T-helper 1 cell treated with Interleukin-12 subunit alpha and Interleukin-12 subunit beta and Interleukin-4 antibody, amounts not matched to agents 30 μg/mL and 1 μg/mL, for 36 hours (primary cell): Measurements from ENCODE around the gene TPX2.

ENCODE experiments used
- H3K27ac Mint-ChIP-seq: one replicate; pipeline ENCODE4 v1.8.0; 2021; ENCODE audit warnings: mild to moderate bottlenecking, mixed read lengths
- H3K27me3 Mint-ChIP-seq: one replicate; pipeline ENCODE4 v1.8.0; 2021; ENCODE audit warnings: low read depth, mixed read lengths
- H3K36me3 Mint-ChIP-seq: one replicate; pipeline ENCODE4 v1.8.0; 2021; ENCODE audit warnings: low read depth, mixed read lengths
- H3K4me1 Mint-ChIP-seq: one replicate; pipeline ENCODE4 v1.8.0; 2021; ENCODE audit warnings: low read depth, mixed read lengths
- H3K4me3 Mint-ChIP-seq: one replicate; pipeline ENCODE4 v1.8.0; 2021; ENCODE audit warnings: mild to moderate bottlenecking, moderate library complexity, mixed read lengths
- H3K9me3 Mint-ChIP-seq: one replicate; pipeline ENCODE4 v1.8.0; 2021; ENCODE audit warnings: mixed read lengths

The TPX2 gene

GRCh38 chr20:31831211-31831610, 92.1 kb downstream of the TPX2 start:
- Mint-ChIP-seq H3K4me1 (peaks cover 7% of the 10 kb centered on the region), H3K27ac (no peak overlapping the region), H3K9me3 (no peaks in the 10 kb centered on the region), H3K27me3 (peaks cover 3% of the 10 kb centered on the region), H3K36me3 (no peaks in the 10 kb centered on the region), H3K4me3 (no peak overlapping the region)

- no peak overlapping the region for H3K4me3 Mint-ChIP-seq
Observed at GRCh38 chr20:31831771-31832306, 92.7 kb downstream of the TPX2 start.

GRCh38 chr20:31833130-31833930, 94.2 kb downstream of the TPX2 start:
- Mint-ChIP-seq H3K36me3 (no peaks in the 10 kb centered on the region), H3K4me3 (no peak overlapping the region), H3K9me3 (no peaks in the 10 kb centered on the region), H3K4me1 (peaks cover 10% of the 10 kb centered on the region), H3K27ac (no peak overlapping the region), H3K27me3 (peaks cover 3% of the 10 kb centered on the region)

More at GRCh38 chr20:31831771-31832306, 92.7 kb downstream of the TPX2 start:
- Mint-ChIP-seq H3K4me1 (peaks cover 10% of the 10 kb centered on the region), H3K36me3 (no peaks in the 10 kb centered on the region), H3K27me3 (peaks cover 3% of the 10 kb centered on the region), H3K9me3 (no peaks in the 10 kb centered on the region), H3K27ac (no peak overlapping the region)

GRCh38 chr20:31833931-31834521, 94.9 kb downstream of the TPX2 start:
- H3K27ac Mint-ChIP-seq: no peak overlapping the region
- peaks cover 10% of the 10 kb centered on the region for H3K4me1 Mint-ChIP-seq
- no peak overlapping the region for H3K4me3 Mint-ChIP-seq
- no peaks in the 10 kb centered on the region for H3K9me3 Mint-ChIP-seq
- H3K27me3 Mint-ChIP-seq: no peaks in the 10 kb centered on the region
- no peaks in the 10 kb centered on the region for H3K36me3 Mint-ChIP-seq

DNA sequence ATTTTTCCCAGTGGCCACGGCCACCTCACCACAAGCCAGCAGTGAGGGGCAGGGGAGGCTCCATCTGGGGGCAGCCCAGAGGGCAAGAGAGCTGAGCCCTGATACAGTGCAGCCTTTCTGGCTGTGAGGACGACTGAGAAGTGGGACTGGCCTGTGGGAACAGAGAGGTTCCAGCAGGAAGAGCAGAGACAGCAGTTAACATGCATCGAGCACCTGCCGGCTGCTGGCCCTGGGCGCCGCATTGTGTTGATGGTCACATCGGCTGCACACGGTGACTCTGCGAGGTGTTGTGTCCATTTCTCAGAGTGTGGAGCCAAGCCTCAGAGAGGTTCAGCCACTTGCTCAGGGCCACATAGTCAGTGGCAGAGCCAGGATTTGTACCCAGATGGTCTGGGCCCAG, 96.5 kb downstream of the TPX2 start:
- H3K27ac Mint-ChIP-seq: no peak overlapping the region
- H3K36me3 Mint-ChIP-seq: no peaks in the 10 kb centered on the region
- H3K27me3 Mint-ChIP-seq: no peaks in the 10 kb centered on the region
- H3K4me1 Mint-ChIP-seq: peaks cover 10% of the 10 kb centered on the region
- no peaks in the 10 kb centered on the region for H3K9me3 Mint-ChIP-seq
- H3K4me3 Mint-ChIP-seq: no peak overlapping the region

- Mint-ChIP-seq H3K27me3 (no peaks in the 10 kb centered on the region), H3K4me3 (no peak overlapping the region), H3K9me3 (no peaks in the 10 kb centered on the region), H3K4me1 (peaks cover 10% of the 10 kb centered on the region), H3K36me3 (no peaks in the 10 kb centered on the region), H3K27ac (no peak overlapping the region)
Observed at GRCh38 chr20:31835977-31836852, 97.1 kb downstream of the TPX2 start.

- H3K27me3 Mint-ChIP-seq: no peaks in the 10 kb centered on the region
- no peak overlapping the region for H3K27ac Mint-ChIP-seq
- no peaks in the 10 kb centered on the region for H3K36me3 Mint-ChIP-seq
- H3K9me3 Mint-ChIP-seq: no peaks in the 10 kb centered on the region
- H3K4me1 Mint-ChIP-seq: peaks cover 10% of the 10 kb centered on the region
- no peak overlapping the region for H3K4me3 Mint-ChIP-seq
Observed at GRCh38 chr20:31836853-31837608, 97.9 kb downstream of the TPX2 start.

DNA sequence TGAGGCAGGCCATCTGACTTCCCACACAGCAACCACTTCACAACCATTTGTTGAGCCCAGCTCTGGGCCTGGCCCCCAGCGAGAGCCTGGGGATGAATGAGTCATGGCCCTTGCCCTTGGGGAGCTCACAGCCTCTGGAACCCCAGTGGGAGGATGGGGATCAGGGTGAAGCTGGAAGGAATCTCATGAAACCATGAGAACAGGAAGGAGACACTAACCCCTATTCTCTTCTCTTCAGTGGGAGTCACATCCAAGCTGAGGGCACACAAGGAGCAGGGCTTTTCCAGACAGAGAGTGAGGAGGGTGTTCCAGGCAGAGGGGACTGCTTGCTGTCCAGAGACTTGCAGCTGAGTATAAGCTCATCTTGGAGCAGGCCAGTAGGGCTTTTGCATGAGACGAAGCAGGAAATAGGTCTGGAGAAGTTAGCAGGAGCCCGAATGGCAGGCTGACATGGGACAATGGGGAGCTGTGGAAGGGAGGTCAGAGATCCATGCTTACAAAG, 98.9 kb downstream of the TPX2 start:
- peaks cover 10% of the 10 kb centered on the region for H3K4me1 Mint-ChIP-seq
- H3K9me3 Mint-ChIP-seq: no peaks in the 10 kb centered on the region

GRCh38 chr20:31838646-31839292, 99.7 kb downstream of the TPX2 start:
- Mint-ChIP-seq H3K27me3 (no peaks in the 10 kb centered on the region), H3K36me3 (no peaks in the 10 kb centered on the region), H3K4me1 (peaks cover 10% of the 10 kb centered on the region), H3K27ac (no peak overlapping the region), H3K4me3 (no peak overlapping the region), H3K9me3 (no peaks in the 10 kb centered on the region)

More for the DNA sequence above, 98.9 kb downstream of the TPX2 start:
- Mint-ChIP-seq H3K27ac (no peak overlapping the region), H3K27me3 (no peaks in the 10 kb centered on the region), H3K36me3 (no peaks in the 10 kb centered on the region), H3K4me3 (no peak overlapping the region)

DNA sequence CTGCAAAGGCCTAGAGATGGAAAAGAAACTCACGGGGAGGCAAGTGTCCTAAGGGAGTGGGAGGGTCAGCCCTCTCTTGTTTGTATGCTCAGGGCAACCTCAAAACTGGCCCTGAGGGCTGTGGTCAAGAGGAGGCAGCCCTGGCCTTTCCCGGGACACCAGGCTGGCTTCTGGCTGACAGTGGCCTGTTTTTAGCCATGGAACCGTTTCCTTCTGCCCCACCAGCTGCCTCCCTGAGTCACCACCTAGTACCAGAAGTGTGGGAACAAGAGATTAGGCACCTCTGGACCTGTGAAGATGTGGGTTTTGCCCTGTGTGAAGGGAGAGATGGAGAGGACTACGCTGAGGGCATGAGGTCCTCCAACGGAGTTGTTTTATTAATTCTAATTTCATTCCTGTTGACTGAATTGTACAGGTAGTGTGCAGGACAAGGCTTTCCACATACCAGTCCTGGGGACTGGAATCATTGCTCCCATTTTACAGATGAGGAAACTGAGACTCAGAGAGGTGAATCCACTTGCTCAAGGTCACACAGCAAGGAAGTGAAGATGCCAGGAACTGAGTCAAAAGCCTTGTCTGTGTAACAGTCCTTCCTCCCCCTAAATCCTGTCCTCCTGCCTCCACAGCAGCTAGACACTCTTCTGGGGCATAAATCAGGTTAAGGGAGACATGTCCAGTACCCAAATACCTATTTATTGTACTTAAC, 100.8 kb downstream of the TPX2 start:
- Mint-ChIP-seq H3K4me3 (no peak overlapping the region), H3K27me3 (no peaks in the 10 kb centered on the region), H3K4me1 (peaks cover 10% of the 10 kb centered on the region), H3K9me3 (no peaks in the 10 kb centered on the region), H3K36me3 (no peaks in the 10 kb centered on the region), H3K27ac (no peak overlapping the region)

GRCh38 chr20:31840906-31841816, 102.1 kb downstream of the TPX2 start:
- no peaks in the 10 kb centered on the region for H3K27me3 Mint-ChIP-seq
- H3K4me1 Mint-ChIP-seq: peaks cover 3% of the 10 kb centered on the region
- H3K27ac Mint-ChIP-seq: no peak overlapping the region
- H3K36me3 Mint-ChIP-seq: no peaks in the 10 kb centered on the region
- no peaks in the 10 kb centered on the region for H3K9me3 Mint-ChIP-seq
- no peak overlapping the region for H3K4me3 Mint-ChIP-seq

DNA sequence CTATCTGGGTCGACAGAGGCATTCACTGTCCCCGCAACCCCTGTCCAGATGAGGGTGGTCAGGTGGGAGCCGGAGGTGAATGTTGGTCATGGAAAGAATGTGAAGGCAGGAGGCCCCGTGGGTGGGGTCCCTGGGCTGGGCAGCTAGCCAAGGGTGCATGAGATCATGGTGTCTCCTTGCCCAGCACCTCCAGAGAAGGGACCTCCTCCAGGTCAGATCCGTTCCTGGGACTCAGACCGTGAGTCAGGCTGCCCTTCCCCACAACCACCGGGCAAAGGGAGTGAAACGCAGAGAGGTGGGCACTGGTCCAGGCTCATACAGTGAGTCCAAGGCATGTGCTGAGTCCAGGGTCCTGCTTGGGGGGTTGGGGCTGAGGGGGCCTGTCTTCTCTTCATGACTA, 102.8 kb downstream of the TPX2 start:
- Mint-ChIP-seq H3K4me3 (no peak overlapping the region), H3K27me3 (no peaks in the 10 kb centered on the region), H3K4me1 (no peaks in the 10 kb centered on the region), H3K36me3 (no peaks in the 10 kb centered on the region), H3K9me3 (no peaks in the 10 kb centered on the region), H3K27ac (no peak overlapping the region)
